HG02884 (cell line): ENCODE data around the gene NBAS.

ENCODE experiments used
- ATAC-seq: cut with Tn5 transposase; IDR thresholded peaks from one replicate; pipeline ENCODE4 v1.9.1; 2021; ENCODE audit warnings: mild to moderate bottlenecking, moderate library complexity; ENCODE audit not compliant: unreplicated experiment

NBAS gene

GRCh38 chr2:15591692-15592463, 30.7 kb upstream of the NBAS start, which contains the start of gene DDX1:
TSS of gene DDX1 (plus strand) at chr2:15591868. CDS start at chr2:15591934, 66 bp downstream.
- peak; percentile 89 for ATAC-seq

DNA sequence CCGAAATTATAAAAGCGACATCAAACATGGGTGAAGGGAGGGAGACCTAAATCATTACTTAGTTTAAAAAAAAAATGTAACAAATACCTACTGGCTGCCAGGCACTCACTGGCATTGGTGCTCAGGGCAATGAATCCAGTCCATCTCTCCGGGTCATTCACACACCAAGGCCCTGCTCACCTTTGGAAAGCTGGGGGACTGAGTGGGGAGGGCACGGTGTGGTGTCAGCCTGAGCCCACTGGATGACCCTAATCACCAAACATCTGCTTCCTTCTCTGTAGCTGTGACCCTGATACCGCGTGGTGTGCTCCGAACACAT, 30.2 kb upstream of the NBAS start:
- ATAC-seq = no peak

DNA sequence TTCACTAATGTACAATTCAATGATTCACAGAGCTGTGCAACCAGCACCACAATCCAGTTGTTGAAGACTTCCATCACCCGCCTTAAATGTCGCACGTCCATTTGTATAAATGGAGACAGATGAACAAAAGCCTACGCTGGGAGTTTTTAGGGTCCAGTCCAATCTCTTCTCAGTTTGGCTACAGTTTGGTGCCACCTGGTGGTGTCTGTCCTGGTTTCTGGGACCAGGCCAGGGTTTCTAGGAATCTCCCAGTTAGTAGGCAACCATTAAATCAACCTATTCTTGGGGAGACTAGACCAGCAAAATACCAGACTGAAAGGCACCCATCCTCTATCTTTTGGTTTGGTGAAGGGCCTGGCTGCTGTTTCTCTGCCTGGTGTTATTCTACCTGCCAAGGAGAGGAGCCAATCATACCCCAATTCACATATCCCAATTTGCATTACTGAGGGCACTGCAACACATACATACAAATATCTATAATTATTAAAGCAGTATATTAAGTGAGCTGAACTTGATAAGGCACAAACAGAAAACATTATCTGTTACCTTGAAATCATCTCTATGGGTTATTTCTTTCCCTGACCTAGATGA, 27.3 kb upstream of the NBAS start:
- no peak for ATAC-seq

DNA sequence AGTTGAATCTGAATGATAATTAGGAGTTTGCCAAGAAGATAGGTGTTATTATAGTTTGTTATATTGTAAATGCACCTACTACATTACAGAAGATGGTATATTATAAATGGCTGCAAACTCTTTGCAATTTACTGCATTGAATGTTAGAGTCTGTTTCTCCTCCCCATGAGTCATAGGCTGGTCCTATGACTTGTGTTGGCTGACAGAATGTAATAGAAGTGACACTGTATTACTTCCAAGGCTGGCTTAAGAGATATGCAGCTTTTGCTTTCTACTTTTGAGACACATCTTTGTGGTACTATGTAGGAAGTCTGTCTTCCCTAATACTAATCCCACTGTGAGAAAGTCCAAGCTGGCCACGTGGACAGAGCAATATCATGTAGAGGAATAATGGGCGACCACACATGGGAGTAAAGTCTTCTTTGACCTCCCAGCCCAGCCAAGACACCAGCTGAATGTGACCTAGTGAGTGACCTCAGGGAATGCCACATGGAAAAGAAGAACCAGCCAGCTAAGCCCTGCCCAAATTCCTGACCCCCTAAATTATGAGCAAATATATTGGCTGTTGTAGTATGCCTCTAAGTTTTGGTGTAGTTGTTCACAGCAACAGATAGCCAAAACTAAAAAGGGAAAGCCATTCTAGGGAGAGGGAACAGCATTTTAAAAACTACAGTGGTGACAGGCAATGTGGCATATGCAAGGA, 23.8 kb upstream of the NBAS start:
- no peak for ATAC-seq

DNA sequence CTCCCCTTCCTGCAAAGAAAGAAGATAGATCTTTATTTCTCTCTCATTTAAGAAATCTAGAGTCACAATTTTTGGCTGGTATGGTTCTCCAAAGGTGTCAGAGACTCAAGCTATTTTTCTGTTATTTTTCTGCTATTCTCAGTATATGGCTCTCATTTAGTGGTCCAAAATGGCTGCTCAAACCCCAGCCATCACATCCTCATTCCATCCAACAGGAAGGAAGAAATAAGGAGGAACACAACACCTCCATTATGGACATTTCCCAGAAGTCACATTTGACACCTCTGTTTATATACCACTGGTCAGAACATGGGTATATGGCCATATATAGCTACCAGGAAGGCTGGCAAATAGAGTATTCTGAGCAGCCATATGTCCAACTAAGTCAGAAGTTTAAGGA, 23.2 kb upstream of the NBAS start:
- no peak for ATAC-seq

- no peak for ATAC-seq
Measured at GRCh38 chr2:15583826-15584225, 22.7 kb upstream of the NBAS start.

GRCh38 chr2:15582710-15583357, 21.7 kb upstream of the NBAS start:
- ATAC-seq = no peak

DNA sequence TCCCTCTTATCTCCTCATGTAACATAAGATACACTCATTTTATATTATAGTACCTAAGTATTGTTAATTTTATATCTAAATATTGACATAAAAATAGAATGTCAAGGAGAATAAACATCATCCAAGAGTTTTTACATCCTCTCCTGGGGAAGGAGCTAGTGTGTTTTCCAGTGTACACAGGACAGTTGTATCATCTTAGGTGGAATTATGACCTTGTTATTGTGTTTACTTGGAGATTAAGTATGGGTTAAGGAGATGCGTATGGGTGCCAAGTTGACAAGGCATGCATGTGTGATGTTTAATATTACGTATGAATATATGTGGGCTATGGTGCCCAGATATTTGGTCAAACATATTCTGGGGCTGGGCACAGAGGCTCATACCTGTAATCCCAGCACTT, 19.3 kb upstream of the NBAS start:
- ATAC-seq = no peak

DNA sequence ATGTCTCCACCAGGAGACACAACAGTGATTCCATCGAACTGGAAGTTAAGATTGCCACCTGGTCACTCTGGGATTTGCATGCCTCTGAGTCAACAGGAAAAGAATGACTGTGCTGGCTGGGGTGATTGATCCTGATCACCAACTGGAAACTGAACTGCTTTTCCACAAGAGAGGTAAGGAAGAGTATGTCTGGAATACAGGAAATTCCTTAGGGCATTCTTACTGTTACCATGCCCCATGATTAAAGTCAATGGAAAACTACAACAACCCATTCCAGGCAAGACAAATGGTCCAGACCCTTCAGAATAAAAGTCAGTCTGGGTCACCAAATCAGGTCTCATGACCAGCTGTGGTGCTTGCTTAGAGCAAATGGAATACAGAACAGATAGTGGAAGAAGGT, 18.5 kb upstream of the NBAS start:
- no peak for ATAC-seq

- ATAC-seq = peak; percentile 96
Measured at GRCh38 chr2:15577071-15577735, 16.1 kb upstream of the NBAS start.

GRCh38 chr2:15571729-15572128, 10.6 kb upstream of the NBAS start:
- ATAC-seq = no peak

DNA sequence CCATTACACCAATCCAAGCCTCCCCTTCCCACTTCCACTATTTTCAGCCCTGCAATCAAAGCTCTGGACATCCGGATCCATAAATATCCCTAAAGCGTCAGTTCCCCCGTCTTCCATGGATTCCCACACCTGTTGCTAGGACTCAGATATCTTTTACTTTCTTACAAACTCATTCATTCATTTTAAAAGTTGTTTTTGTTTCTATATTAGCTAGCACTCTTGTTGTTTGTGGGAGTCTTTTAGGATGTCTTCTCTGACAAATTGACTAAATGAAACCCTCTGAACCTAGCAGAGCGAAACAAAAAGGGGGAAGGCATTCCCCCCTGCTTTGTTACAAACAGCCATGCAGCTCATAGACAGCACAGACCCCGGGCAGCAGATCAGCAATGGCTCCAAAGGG, 9.0 kb upstream of the NBAS start:
- ATAC-seq = no peak

DNA sequence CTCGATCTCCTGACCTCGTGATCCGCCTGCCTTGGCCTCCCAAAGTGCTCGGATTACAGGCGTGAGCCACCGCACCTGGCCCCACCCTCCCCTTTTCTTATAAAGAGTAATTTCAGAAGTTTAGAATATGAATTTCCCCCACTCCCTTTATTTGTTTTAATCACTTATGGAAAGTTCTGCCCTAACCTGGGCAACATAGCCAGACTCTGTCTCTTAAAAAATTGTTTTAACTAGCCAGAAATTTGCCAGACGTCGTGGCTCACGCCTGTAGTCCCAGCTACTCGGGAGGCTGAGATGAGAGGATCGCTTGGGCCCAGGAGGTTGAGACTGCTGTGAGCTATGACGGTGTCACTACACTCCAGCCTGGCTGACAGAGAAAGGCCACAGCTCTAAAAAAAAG, 7.7 kb upstream of the NBAS start:
- no peak for ATAC-seq

- no peak for ATAC-seq
Measured at GRCh38 chr2:15566912-15567311, 5.8 kb upstream of the NBAS start.

GRCh38 chr2:15565994-15566671, 5.0 kb upstream of the NBAS start:
- ATAC-seq = no peak

- no peak for ATAC-seq
Measured at GRCh38 chr2:15565392-15565791, 4.3 kb upstream of the NBAS start.

DNA sequence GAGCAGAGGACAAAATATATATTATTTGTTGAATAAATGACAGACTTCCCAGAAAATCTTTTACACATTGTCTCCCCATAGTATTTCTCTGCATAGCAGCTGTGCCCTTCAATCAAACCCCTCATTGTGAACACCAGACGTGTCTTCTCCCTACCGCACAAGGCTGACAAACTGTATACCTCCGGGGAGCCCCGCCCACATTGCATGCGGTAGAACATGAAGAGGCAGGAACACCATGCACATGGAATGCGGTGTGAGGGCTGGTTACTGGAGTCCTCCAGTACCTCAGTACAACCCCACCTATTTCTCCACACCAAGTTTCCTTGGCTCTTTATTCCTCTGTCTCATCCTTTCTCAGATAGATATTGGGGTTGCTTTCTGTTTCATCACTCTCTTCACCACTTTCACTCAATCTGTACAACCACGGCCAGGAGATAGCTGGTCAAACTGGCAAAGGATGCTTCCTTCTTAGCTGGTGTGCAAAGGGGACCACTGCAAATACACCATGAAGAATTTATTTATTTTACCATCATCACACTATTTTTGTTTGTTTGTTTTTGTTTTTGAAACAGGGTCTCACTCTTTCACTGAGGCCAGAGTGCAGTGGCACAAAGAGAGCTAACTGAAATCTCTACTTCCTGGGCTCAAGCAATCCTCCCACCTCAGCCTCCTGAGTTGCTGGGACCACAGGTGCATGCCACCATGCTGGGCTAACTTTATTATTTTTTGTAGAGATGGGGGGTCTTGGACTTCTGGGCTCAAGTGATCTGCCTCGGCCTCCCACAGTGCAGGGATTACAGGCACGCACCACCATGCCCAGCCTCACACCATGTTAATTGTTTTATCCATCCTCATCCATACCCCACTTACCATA, 2.3 kb upstream of the NBAS start:
- no peak for ATAC-seq

DNA sequence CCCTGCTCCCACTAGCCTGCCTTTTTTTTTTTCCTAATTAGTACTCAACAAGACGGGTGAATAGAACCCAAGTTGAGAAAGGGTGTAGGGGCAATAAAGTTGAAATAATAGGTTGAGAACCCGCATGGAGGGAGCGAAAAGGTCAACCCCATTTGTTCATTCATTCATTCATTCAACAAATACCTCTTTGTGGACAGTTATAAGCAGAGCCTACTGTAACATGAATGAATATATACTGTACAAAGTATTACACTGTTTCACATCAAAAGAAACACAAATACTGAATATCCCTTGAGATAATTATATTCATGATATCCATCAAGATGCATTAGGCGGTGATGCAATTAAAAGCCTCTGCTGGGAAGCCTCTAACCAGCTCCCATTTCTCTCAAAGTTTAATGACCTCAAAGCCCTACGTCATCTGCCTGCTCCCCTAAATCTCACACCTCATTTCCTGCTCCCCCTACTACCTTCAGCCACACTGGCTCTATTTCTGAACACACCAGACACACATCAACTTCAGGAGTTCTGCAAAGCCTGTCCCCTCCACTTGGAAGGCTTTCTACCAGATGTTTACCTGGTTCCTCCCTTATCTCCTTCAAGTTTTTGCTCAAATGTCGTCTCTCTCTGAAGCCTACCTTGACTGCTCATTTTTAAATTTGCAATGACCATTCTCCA, 1.4 kb upstream of the NBAS start:
- no peak for ATAC-seq
